GM18498 (cell line): ENCODE measurements around the gene COA8.
"Not testable (repeated sequence)": the region's sequence is repeated elsewhere in the genome, so short reads cannot be mapped to it uniquely, and the experiment has no call there.

Source experiments
- ATAC-seq: cut with Tn5 transposase; IDR thresholded peaks from one replicate; pipeline ENCODE4 v1.9.1; 2021; ENCODE audit warnings: mild to moderate bottlenecking, moderate library complexity; ENCODE audit not compliant: unreplicated experiment

COA8 gene

DNA sequence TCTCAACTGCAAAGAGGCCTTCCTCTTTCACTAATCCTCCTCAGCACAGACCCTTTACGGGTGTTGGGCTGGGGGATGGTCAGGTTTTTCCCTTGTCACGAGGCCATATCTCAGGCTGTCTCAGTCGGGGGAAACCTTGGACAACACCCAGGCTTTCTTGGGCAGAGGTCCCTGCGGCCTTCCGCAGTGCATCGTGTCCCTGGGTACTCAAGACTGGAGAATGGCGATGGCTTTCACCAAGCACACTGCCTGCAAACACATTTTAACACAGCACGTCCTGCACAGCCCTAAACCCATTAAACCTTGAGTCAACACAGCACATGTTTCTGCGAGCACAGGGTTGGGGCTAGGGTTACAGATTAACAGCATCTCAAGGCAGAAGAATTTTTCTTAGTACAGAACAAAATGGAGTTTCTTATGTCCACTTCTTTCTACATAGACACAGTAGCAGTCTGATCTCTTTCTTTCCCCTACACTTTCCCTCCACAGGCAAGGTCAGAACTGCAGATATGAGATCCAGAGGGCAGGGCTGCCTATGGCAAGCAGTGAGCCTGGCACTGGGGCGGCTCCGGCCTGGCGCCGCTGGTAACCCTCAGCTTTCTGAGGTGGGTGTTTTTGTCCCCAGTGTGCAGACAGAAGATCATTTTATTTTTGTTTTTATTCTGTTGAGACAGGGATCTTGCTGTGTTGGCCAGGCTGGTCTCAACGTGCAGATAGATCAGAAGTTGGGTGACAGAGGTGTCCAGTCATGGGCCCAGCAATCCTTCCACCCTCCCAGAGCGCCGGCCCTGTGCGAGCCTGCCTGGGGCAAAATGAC, 37.1 kb upstream of the COA8 start:
- not testable (repeated sequence) for ATAC-seq

DNA sequence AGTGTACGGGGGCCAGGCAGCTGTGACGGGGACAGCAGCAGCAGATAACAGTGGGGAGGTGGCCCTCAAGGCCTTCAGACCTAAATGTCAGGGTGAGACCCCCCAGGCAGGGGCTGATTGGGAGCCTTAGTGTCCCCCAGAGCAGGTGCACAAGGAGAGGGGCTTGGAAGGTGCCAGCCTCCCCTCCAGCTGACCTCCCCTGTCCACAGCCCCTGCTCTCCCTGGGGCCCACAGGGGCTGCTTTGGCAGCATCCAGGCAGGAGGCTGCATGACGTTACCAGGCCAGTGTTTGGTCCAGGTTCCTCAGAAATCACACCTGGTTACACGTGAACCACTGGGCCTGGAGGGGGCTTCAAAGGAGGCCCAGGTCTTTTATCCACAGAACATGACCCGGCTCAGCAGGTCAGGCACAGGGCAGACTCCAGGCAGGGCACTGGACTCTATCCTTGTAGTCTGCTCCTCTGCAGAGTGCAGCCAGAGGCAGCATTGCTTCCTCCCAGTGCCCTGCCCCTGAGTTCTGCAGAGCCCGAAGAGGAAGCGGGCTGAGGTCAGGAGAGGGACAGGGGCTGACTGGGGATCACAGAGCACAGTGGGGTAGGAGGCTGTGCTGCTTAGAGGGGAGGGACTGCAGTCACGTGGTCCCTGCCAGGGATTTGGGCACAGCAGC, 36.4 kb upstream of the COA8 start:
- ATAC-seq, result no peak

DNA sequence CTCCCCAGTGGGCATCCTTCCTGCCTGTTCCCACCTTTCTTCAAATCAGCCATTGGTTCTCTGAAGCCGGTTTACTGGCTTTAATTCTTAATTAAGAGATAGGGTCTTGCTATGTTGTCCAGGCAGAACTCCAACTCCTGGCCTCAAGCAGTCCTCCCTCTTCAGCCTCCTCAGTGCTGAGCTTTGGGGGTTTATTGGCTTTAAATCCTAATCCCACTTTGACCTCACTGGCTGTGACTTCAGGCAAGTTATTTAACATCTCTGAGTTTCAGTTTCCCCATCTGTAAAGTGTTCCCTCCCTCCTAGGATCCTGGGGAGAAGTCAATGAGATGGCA, 35.9 kb upstream of the COA8 start:
- ATAC-seq, result no peak

DNA sequence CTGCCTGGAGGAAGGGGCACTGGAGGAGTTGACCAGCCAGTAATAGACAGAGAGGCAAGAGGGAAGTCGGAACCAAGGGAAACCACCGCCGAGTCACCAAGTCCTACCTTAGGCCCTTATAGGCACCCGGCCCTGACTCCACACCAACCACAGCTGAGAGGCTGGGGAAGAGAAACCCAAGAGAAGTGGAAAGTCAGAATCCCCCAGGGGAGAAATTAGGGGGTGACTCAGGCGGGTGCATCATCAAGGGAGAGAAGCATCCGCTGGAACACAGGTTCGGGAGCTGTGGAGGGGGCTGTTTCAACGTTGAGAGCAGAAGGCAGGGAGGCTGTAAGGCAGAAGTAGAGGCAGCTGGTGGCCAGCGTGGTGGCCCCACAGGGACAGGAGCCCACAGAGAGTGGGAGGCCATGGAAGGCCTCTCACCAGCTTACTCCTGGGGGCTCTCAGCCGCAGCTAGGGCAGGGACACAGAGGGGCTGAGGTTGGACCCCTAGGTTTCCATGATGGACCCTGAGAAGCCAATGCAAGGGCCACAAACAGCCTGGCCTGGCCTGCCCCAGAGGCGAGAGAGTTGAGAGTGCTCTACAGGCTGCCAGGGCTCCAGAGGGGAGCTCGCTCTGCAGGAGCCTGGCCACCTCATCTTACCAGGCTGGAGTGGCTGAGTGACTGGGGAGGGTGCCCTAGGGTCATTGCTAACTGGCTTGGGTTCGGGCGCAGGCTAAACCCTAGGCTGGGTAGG, 35.2 kb upstream of the COA8 start:
- ATAC-seq, result peak; percentile 42

DNA sequence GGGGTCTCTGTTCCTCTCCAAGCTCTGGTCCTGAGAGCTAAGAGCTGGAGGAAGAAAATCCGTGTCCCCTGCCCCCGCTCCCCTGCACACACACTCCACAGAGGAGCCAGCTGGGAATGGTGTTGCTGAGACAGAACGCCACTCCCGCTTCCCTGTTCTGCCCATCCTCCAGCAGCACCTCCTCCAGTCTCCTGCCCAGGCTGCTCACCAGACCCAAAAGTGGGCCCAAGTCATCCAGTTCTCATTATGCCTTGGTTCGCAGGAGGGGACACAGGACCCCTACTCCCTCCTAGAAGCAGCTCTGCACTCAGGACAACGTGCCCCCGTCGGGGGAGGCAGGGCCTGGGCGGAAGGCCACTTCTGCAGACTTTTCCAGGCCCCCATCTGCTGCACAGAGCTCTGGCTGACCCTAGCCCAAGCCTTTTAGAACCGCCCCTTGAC, 34.6 kb upstream of the COA8 start:
- ATAC-seq, result no peak

DNA sequence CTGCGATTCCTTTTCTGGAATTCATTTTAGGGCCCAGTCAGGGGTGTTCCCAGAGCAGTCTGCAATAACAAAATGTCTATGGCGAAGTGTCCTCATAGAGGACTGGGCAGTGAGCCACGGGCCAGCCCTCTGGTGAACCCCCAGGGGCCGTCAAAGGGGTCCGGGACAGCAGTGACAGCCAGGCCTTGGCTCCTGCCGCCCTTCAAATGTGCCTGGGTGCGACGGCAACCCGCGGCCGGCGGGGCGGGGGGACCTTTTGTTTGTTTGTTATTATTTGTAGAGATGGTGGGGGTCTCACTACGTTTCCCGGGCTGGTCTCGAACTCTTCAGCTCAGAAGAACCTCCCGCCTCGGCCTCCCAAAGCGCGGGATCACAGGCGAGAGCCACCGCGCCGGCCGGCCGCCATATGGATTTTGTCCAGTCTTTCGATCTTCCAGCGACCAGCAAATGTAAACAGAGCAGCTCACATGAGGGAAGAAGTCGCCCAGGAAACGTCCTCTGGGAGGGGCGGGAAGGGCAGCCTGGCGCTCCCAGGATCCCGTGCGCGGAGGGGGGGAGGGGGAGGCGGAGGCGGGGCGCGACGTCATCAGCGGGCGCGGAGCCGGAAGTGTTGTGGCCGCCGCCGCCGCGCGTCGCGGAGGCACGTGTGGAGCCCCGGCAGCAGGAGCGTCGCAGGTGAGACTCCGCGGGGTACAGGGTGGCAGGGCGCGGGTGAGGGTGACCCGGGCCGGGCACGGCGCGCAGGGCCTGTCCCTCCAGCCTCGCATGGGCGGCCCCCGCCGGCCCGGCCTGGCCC, 34.0 kb upstream of the COA8 start, which contains the start of gene TRMT61A:
TRMT61A (plus strand) TSS at position 610 of the 796 bp plus-strand sequence. CDS start 783 bp downstream, outside the sequence.
- peak; percentile 50 for ATAC-seq

DNA sequence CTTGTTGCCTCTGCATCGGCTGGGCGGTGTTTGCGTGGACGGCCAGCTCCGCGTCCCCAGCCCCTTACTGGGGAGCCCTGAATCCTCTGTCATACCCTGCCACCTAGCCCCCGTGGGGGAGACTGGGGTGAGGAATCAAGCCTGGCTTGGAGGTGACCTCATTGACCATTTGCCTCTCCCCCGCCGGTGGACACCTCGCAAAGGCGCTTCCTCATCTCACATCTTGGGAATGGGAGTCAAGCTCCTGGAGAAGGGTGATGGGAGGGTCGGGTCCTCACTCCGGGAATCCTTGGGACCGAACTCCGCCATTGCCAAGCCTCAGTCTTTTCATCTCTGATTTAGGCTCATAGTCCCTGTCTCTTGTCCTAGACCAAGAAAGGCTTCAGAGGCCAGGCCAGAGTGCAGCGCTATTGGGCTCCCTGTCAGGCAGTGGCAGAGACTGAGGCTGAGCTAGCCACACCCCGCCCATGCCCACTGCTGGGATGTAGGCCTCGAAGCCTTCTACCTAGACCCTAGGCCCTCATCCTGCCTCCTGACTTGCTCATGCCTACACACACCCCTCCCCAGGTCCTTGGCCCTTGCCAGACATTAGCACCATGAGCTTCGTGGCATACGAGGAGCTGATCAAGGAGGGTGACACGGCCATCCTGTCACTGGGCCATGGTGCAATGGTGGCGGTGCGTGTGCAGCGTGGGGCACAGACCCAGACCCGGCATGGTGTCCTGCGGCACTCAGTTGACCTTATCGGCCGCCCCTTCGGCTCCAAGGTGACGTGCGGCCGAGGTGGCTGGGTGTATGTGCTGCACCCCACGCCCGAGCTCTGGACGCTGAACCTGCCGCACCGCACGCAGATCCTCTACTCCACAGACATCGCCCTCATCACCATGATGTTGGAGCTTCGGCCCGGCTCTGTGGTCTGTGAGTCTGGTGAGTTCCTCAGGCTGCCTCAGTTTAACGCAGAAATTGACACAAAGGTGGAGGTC, 33.1 kb upstream of the COA8 start:
- ATAC-seq, result no peak

DNA sequence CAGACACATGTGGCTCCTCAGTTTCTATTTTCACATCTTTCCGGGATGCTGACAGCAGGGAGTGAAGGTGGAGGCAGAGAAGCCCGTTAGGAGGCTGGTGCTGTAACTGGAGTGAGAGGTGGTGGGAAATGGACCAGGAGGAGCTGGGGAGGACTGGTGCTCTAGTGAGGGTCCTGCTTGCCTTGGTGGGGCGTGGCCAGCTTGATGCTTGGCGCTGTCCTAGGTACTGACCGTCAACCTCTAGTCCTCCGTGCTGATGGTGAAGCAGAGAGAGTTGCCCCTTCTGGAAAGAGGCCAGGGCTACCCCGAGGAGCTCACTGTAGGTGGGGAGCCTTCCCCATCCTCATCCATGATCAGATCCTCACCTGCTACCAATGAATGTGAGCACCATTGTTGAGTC, 32.4 kb upstream of the COA8 start:
- ATAC-seq, result no peak

DNA sequence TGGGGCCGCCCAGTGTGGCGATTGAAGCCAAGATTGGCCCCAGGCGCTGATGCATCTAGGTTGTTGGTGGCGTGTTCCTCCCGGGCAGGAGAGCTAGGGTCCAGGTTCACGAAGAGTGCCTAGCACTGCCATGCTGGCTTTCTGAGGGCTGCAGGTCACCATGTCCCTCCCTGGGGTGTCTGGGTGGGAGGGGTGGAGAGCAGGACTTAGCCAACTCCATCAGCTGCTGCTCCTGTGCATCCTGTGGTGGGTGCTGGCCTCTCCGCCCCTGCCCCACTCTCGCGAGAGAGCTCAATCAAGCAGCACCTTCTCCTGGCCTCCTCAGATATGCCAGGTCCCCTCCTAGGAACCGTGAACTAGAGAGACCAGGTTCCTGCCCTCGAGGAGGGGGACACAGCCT, 31.9 kb upstream of the COA8 start:
- no peak for ATAC-seq

DNA sequence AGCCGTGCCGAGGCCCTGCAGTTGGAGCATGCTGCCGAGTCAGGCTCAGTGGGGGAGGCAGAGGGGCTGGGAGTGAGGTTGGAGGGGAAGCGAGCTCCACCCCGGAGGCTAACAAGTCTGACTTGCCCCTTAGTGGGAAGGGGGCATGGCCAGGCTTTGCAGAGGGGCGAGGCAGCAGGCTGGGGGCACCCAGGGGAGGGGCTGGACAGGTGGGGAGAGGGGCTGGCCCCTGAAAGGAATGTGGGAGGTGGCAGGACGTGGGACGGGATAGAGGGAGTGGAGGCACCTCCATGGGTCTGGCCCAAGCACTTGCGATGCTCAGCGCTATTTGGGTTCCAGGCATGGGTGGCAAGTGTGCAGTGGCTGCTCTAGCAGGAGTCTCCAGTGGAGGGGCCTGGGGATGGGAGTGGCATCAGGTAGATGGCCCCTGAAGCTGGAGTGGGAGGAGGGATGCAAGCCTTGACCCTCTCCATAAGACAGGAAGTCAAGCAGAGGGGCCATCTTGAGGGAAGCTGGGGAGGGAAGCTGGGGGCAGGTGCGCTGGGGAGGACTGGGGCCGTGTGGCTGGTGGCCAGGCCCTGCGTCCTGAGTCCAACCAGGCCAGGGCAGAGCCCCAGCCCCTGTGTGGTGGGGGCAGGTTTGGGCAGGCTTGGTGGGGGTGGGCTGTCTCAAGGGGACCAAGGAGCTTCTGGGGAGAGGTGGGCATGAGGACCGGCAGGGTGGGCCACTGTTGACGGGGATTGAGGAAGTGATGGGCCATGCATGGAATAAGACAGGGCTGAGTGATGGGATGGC, 31.1 kb upstream of the COA8 start:
- no peak for ATAC-seq

DNA sequence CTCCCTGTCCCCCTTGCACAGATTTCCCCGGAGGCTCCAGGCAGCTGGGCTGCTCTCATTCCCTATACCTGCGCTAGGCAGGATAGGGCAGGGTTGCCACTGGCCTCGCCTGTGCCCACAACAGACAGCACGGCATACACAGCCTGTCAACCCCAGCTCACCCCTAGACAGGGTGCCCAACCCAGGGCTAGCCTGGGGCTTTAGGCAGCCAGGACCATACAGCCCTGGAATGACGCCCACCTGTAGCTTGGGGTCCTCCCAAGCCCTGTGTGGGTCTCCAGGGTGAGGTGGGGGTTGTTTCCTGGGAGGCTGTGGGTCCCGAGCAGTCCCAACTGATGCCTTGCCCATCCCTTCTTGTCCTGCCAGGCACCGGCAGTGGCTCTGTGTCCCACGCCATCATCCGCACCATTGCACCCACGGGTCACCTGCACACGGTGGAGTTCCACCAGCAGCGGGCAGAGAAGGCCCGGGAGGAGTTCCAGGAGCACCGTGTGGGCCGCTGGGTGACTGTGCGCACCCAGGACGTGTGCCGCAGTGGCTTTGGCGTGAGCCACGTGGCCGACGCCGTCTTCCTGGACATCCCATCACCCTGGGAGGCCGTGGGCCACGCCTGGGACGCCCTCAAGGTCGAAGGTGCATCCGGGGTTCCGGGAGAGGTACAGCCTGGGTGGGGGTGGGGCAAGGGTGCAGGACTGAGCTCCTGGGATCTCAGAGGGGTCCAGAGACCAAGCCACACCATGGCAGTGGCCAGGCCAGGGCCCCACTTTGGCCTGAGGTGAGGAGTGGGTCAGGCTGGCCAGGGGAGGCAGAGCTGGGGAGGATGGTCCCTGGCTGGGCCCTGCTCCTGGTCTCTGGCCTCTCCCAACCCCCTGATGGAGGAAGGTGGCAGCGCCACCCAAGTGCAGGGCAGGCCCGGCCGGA, 30.3 kb upstream of the COA8 start:
- ATAC-seq, result no peak

DNA sequence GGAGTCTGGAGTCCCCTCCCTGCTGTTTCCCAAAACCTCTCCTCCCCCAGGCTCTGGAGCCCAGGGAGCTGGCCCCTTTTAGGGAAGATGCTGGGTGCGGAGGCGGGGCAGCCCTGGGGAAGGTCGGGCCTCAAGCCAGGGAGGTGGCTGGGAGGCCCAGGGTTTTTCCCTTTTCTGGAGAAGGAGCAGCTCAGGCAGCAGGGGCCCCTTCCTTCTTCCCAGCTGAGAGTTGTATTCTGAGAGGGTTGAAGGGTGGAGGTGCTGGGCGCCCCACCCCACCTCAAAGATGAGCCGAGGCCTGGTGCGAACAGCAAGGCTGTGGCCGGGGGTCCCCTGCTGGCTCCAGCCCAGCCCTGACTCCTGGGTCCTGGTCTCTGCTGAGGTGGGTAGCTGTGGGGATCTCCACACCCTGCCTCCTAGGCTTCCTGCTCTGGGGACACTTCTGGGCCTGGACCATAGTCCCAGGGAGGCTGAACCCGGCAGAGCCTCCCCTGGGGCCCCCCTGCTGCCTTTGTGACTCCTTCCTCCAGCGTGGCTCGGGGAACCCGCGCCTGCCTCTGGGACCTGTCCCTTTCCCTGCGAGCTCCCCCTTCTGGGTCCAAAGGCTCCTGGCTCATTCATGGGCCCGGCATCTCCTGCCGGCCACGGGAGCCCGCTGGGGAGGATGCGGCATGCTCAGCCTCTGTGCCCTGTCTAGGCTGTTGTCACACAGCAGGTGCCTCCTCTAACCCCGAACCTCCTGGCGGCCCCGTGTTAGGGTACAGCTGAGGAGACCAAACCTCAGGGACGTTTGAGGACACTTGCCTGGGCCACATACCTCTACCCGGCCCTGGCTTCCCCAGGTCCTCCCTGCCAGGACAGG, 29.4 kb upstream of the COA8 start:
- ATAC-seq, result no peak

DNA sequence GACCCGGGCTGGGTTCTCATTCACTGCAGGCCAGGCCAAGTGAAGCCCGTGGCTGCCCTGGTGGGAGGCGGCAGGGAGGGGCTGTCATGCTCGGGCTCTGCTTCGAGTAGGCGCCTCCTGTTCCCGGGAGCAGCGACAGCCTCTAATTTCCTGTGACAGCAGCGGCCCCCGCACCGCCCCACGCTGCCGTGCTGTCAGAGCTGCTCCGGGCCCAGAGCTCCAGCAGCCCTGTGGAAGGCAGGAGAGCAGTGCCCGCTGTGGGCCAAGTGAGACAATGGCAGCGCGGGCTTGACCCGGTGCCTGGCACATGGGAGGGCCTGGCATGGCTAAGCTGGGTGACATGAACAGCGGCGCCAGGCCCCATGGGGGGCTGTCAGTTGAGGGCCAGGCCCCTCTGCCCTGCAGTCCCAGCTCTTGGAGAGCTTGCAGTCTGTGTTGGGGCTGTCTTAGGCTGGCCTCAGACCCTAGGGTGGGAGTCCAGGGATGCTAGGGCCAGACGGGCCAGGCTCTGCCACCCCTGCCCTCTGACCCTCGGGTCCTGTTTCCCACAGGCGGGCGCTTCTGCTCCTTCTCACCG, 28.7 kb upstream of the COA8 start:
- ATAC-seq, result no peak

DNA sequence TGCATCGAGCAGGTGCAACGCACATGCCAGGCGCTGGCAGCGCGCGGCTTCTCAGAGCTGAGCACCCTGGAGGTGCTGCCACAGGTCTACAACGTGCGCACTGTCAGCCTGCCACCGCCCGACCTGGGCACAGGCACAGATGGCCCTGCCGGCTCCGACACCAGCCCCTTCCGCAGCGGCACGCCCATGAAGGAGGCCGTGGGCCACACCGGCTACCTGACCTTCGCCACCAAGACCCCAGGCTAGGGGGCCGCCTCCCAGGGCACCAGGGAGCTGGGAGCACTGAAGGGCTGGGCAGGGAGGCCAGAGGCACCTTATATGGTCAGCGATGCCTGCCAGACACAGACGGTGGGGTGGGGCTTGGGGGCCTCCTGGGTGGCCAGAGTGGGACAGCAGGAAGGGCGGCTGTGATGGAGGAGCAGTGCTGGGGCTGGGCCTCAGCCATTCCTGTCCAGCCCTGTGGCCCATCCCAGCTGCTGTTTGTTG, 28.1 kb upstream of the COA8 start:
- no peak for ATAC-seq

DNA sequence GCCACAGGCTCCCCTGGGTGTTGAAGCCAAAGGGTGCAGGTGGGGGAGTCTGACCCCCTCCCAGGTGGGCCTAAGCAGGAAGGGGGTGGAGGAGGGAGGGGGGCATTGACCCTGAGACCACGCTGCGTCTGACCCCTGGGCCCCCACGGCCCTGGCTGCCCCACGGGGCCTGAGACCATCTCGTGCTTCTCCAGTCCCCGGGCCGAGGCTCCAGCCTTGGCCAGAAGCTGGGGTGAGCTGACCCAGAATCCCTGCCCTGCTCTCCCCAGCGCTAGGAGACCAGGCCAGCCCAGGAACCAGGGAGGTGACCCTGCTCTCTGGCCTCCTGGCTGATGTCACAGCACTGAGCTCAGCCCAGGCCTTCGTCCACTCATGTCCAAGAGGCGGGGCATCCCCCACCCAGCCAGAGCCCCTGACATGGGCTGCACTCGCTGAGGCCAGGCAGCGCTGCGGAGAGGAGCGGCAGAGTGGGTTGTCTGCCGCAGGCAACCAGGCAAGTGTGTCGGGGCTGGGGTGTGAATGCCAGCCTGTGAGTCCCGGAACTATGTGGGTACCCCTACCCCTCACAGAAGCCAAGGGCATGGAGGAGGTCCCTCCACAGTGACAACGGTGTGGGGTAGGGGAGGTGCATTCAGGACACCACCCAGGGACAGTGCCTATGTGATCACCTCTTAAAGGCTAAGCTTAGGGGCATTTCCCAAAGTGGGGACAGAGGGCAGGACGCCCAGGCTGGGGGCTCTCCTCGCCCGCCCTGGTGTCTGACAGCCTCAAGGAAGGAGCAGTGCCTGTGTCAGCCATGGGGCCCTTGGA, 27.5 kb upstream of the COA8 start:
- ATAC-seq, result no peak
